Left ventricle myocardium inferior (tissue), 1 donor: ENCODE results near the gene MARCHF4. TPM values are rescaled to one million over a fixed set of nuclear protein-coding genes. Genes with fewer than 3 reads are reported as not detected.

ENCODE experiments used
- DNase-seq: peaks from one replicate; pipeline ENCODE4 v3.0.0-alpha.2; 2020
- H3K27ac ChIP-seq: fragments of 200-600 bp; replicated peaks from 2 replicates; pipeline ENCODE4 v1.8.0; 2021
- H3K27me3 ChIP-seq: fragments of 200-600 bp; 2 replicates; pipeline ENCODE4 v1.8.0; 2021; ENCODE audit warnings: low read depth
- H3K36me3 ChIP-seq: fragments of 200-600 bp; 2 replicates; pipeline ENCODE4 v1.8.0; 2021
- H3K4me1 ChIP-seq: fragments of 200-600 bp; 2 replicates; pipeline ENCODE4 v1.8.0; 2021
- H3K4me3 ChIP-seq: fragments of 200-600 bp; 2 replicates; pipeline ENCODE4 v1.8.0; 2021; ENCODE audit warnings: mild to moderate bottlenecking, moderate library complexity
- H3K9me3 ChIP-seq: fragments of 200-600 bp; replicated peaks from 2 replicates; pipeline ENCODE4 v1.8.0; 2021
- intact Hi-C: fragments of 100-400 bp; cut with micrococcal nuclease; formaldehyde crosslinking; loops from one replicate; pipeline ENCODE4 v1.11.0; 2022
- long read RNA-seq: library from polyadenylated mRNA; unstranded; transcript quantifications from one replicate; pipeline ENCODE4 v2.0.0, GENCODE V29; 2021
- total RNA-seq: library from RNA; stranded (reverse); fragmentation: NEBNext Ultra II Directional; extraction: Animal tissue kit (Norgen Biotek cat#: 25700); gene quantifications from one replicate; pipeline ENCODE4 v1.2.1, GENCODE V29; 2021
- TF ChIP-seq, protein P1 (sequence below): fragments of 200-600 bp; IDR thresholded peaks from 2 replicates; pipeline ENCODE4 v1.8.0; 2021; ENCODE audit warnings: antibody characterized with exemption, mild to moderate bottlenecking, borderline replicate concordance
- donor health status: DM: no; HTN: yes; CAD: no; lungs with severe emphysema.

Gene MARCHF4
- 0.08 TPM for total RNA-seq
- long read RNA-seq, result 0 reads

- TF ChIP-seq, protein P1, sequence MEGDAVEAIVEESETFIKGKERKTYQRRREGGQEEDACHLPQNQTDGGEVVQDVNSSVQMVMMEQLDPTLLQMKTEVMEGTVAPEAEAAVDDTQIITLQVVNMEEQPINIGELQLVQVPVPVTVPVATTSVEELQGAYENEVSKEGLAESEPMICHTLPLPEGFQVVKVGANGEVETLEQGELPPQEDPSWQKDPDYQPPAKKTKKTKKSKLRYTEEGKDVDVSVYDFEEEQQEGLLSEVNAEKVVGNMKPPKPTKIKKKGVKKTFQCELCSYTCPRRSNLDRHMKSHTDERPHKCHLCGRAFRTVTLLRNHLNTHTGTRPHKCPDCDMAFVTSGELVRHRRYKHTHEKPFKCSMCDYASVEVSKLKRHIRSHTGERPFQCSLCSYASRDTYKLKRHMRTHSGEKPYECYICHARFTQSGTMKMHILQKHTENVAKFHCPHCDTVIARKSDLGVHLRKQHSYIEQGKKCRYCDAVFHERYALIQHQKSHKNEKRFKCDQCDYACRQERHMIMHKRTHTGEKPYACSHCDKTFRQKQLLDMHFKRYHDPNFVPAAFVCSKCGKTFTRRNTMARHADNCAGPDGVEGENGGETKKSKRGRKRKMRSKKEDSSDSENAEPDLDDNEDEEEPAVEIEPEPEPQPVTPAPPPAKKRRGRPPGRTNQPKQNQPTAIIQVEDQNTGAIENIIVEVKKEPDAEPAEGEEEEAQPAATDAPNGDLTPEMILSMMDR, result no peak
- Histone ChIP-seq H3K36me3 (no peaks in the 10 kb centered on the region), H3K27me3 (peaks cover 79% of the 10 kb centered on the region), H3K9me3 (no peaks in the 10 kb centered on the region), H3K4me1 (peaks cover 26% of the 10 kb centered on the region), H3K4me3 (peak within 1 kb of the TSS; percentile 58), H3K27ac (peak within 1 kb of the TSS; percentile 45)
- peak; percentile 71 for DNase-seq
- intact Hi-C loops, result no loop called here
These were observed at the start of gene MARCHF4 for GRCh38 chr2:216371721-216372702. MARCHF4 (minus strand) TSS chr2:216372483; CDS start chr2:216370260, 2,223 bp downstream.

GRCh38 chr2:216420367-216421101 lies 48.3 kb upstream of the MARCHF4 start:
- H3K36me3 ChIP-seq, result peaks cover 82% of the 10 kb centered on the region
- no peak overlapping the region for H3K4me3 ChIP-seq
- peaks cover 15% of the 10 kb centered on the region for H3K4me1 ChIP-seq
- intact Hi-C loops, result no loop called here
- peaks cover 6% of the 10 kb centered on the region for H3K9me3 ChIP-seq
- DNase-seq, result no peak
- TF ChIP-seq, protein P1, result no peak
- H3K27ac ChIP-seq, result no peak overlapping the region
- no peaks in the 10 kb centered on the region for H3K27me3 ChIP-seq

DNA sequence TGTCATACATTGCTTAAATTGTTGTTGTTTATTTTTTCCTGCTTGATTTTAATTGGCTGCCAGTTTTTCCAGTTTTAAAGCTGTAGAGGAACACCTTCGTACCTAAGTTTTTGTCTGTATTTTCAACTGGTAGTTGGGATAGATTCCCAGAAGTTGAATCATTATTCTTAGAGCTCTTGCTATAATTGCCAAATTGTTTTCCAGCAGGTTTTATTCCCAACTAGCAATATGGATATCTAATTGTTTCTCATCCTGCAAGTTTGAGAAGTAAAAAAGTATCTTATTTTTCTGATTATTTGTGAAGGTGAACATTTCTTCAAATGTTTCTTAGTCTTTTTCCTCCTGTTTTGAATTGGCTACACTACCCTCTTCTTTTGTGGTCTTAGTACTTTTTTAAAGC lies 46.7 kb upstream of the MARCHF4 start:
- no peaks in the 10 kb centered on the region for H3K27me3 ChIP-seq
- no peaks in the 10 kb centered on the region for H3K9me3 ChIP-seq
- H3K36me3 ChIP-seq, result peaks cover 77% of the 10 kb centered on the region
- TF ChIP-seq, protein P1, result no peak
- H3K4me3 ChIP-seq, result no peak overlapping the region
- intact Hi-C loops, result no loop called here
- peaks cover 18% of the 10 kb centered on the region for H3K4me1 ChIP-seq
- H3K27ac ChIP-seq, result no peak overlapping the region
- no peak for DNase-seq

DNA sequence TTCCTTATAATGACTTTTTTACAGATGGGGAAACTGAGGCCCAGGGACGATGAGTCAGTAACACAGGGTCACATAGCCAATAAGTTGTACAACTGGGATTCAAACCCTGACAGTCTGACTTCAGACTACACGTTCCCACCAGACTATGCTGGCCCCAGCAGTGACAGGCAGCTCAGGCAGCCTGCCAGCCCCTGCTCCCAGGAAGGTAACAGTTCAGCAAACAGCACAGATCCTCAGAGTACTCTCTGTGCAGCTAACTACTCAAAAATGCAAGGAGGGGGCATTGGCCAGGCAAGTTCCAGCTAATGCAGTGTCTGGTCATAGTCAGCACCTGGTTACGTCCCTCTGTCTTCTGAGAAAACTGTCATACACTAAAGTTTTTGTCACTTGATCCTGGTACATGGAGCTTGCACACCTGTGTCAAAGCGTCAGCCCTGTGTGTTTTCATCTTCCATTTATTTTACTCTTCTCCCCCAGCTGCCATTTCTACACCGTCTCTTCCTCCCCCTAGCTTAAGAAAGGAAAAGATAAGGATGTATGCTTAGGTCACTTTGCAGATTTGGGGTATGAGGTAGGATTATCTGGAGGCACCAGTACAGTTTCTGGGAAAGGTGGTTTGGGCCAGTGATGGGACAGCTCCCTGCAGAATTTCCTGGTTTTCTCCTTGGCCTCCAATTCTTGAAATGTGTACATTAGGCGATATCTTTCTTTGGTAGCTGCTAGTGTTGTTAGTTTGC lies 44.5 kb upstream of the MARCHF4 start:
- peaks cover 34% of the 10 kb centered on the region for H3K4me1 ChIP-seq
- peaks cover 55% of the 10 kb centered on the region for H3K36me3 ChIP-seq
- no peak overlapping the region for H3K27ac ChIP-seq
- intact Hi-C loops, result no loop called here
- TF ChIP-seq, protein P1, result no peak
- H3K27me3 ChIP-seq, result no peaks in the 10 kb centered on the region
- DNase-seq, result peak; percentile 40
- no peaks in the 10 kb centered on the region for H3K9me3 ChIP-seq
- no peak overlapping the region for H3K4me3 ChIP-seq

DNA sequence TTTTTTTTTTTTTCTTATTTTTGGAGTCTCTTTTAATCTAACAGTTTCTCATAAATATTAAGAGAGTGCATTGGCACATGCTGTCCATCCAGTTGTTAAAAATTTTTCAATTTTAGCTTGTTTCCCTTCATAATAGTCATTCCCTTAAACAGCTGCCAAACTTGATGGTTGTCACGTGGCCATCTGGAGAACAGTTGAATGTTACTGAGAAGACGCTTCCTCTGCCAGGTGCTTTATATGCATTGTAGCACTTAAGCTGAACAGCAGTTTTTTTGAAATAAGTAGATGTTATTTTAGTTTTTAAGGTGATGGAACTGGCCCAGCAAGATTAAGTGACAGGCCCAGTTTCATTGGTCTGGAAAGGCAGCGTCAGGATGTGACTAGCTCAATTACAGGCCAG lies 43.3 kb upstream of the MARCHF4 start:
- DNase-seq, result no peak
- peaks cover 34% of the 10 kb centered on the region for H3K4me1 ChIP-seq
- no peak overlapping the region for H3K27ac ChIP-seq
- H3K4me3 ChIP-seq, result no peak overlapping the region
- no peaks in the 10 kb centered on the region for H3K27me3 ChIP-seq
- H3K9me3 ChIP-seq, result no peaks in the 10 kb centered on the region
- intact Hi-C loops, result no loop called here
- TF ChIP-seq, protein P1, result no peak
- peaks cover 43% of the 10 kb centered on the region for H3K36me3 ChIP-seq
